ENCODE measurements around the gene SMARCAL1.

Gene SMARCAL1

GRCh38 chr2:216501854-216502253 is 89.6 kb downstream of the SMARCAL1 start:
- H3K79me1 ChIP-seq (ENCODE audit: low read length), result peaks cover 19% of the 10 kb centered on the region
- no peak for DNase-seq
- H2BK15ac ChIP-seq (replicated peaks; ENCODE audit: low read depth), result no peak overlapping the region
- no peak overlapping the region for H3K23ac ChIP-seq (ENCODE audit: low read length)
- no CpG with 5 or more reads among the region's 8 CpGs for WGBS (ENCODE audit: extremely low coverage, insufficient coverage, low lambda C conversion rate)
- H3K36me3 ChIP-seq (ENCODE audit: control insufficient read depth, insufficient read depth, low read length), result peaks cover 19% of the 10 kb centered on the region
- H3K79me2 ChIP-seq (ENCODE audit: control insufficient read depth, insufficient read depth, low read length), result peaks cover 32% of the 10 kb centered on the region
- H3K9ac ChIP-seq (ENCODE audit: low read length), result peak overlapping the region; percentile 50
- H3K56ac ChIP-seq (ENCODE audit: low read length), result peak overlapping the region; percentile 30
- no peak overlapping the region for H3K4me3 ChIP-seq (ENCODE audit: low read length)
- no peak overlapping the region for H3K4ac ChIP-seq (ENCODE audit: low read depth, low read length)
- H3K27me3 ChIP-seq (ENCODE audit: insufficient read depth, low read length, poor library complexity), result no peaks in the 10 kb centered on the region
- H2BK5ac ChIP-seq (ENCODE audit: low read length), result no peak overlapping the region
- H4K5ac ChIP-seq (ENCODE audit: low read length), result no peak overlapping the region
- no peak overlapping the region for H3K27ac ChIP-seq (ENCODE audit: low read depth, low read length)
- no peaks in the 10 kb centered on the region for H3K4me1 ChIP-seq (ENCODE audit: control insufficient read depth, low read depth, low read length)
- no peak overlapping the region for H3K4me2 ChIP-seq (ENCODE audit: low read length)
- H3K18ac ChIP-seq (ENCODE audit: low read length), result no peak overlapping the region
- H2AK5ac ChIP-seq (ENCODE audit: low read length), result no peak overlapping the region
- H2BK120ac ChIP-seq (ENCODE audit: low read depth, low read length), result no peak overlapping the region
- H4K8ac ChIP-seq (ENCODE audit: low read depth, low read length), result no peak overlapping the region

DNA sequence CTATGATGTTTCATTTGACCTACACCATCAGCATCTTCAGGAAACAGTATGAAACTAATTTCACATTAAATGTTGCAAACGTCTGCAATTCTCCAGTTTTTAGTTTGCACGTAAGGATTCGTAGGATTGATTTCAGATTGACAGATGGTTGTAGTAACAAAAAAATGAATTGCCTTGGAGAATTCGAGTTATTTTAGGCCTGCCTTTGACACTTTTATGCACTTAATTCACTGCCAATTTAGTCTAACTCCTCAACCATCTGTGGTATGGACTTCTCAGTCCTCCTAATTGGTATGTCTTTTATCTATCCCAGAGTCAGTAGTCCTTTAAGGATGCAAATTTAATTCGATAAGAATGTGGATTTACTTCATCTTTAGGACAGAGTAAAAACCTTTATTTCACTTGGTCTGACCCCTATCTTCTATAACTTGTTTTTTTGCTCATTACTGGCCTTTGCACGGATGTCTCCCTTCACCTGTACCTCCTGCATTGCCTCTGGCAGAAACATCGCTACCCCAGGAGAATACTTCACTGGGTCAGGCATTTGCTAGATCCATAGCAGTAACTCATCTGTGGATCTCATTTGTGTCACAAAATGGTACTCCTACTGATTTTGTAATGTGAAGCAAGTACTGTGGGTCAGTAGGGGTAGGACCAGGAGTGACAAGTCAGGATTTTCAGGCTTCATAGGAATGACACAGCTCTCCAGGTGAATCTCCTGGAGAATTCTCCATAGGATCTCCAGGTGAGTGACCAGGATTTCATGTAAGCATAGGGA is 90.3 kb downstream of the SMARCAL1 start:
- H3K4ac ChIP-seq (ENCODE audit: low read depth, low read length), result no peak overlapping the region
- peaks cover 19% of the 10 kb centered on the region for H3K36me3 ChIP-seq (ENCODE audit: control insufficient read depth, insufficient read depth, low read length)
- no peak overlapping the region for H2BK5ac ChIP-seq (ENCODE audit: low read length)
- H3K79me1 ChIP-seq (ENCODE audit: low read length), result peaks cover 18% of the 10 kb centered on the region
- no peak overlapping the region for H2AK5ac ChIP-seq (ENCODE audit: low read length)
- H3K9ac ChIP-seq (ENCODE audit: low read length), result peak overlapping the region; percentile 25
- H3K27me3 ChIP-seq (ENCODE audit: insufficient read depth, low read length, poor library complexity), result no peaks in the 10 kb centered on the region
- H3K56ac ChIP-seq (ENCODE audit: low read length), result peak overlapping the region; percentile 54
- no peak overlapping the region for H4K8ac ChIP-seq (ENCODE audit: low read depth, low read length)
- H3K27ac ChIP-seq (ENCODE audit: low read depth, low read length), result no peak overlapping the region
- no peaks in the 10 kb centered on the region for H3K4me1 ChIP-seq (ENCODE audit: control insufficient read depth, low read depth, low read length)
- no CpG with 5 or more reads among the region's 7 CpGs for WGBS (ENCODE audit: extremely low coverage, insufficient coverage, low lambda C conversion rate)
- peak overlapping the region; percentile 25 for H3K4me2 ChIP-seq (ENCODE audit: low read length)
- H2BK120ac ChIP-seq (ENCODE audit: low read depth, low read length), result no peak overlapping the region
- H3K4me3 ChIP-seq (ENCODE audit: low read length), result no peak overlapping the region
- no peak overlapping the region for H3K23ac ChIP-seq (ENCODE audit: low read length)
- H4K5ac ChIP-seq (ENCODE audit: low read length), result no peak overlapping the region
- H2BK15ac ChIP-seq (replicated peaks; ENCODE audit: low read depth), result no peak overlapping the region
- peaks cover 32% of the 10 kb centered on the region for H3K79me2 ChIP-seq (ENCODE audit: control insufficient read depth, insufficient read depth, low read length)
- DNase-seq, result no peak
- H3K18ac ChIP-seq (ENCODE audit: low read length), result no peak overlapping the region

GRCh38 chr2:216503159-216503629 is 90.9 kb downstream of the SMARCAL1 start:
- Histone ChIP-seq H3K18ac (ENCODE audit: low read length) (no peak overlapping the region), H2BK120ac (ENCODE audit: low read depth, low read length) (no peak overlapping the region), H2BK5ac (ENCODE audit: low read length) (no peak overlapping the region), H3K27ac (ENCODE audit: low read depth, low read length) (no peak overlapping the region), H3K23ac (ENCODE audit: low read length) (no peak overlapping the region), H3K9ac (ENCODE audit: low read length) (peak overlapping the region; percentile 25), H3K79me1 (ENCODE audit: low read length) (peaks cover 14% of the 10 kb centered on the region), H4K5ac (ENCODE audit: low read length) (no peak overlapping the region), H2AK5ac (ENCODE audit: low read length) (no peak overlapping the region), H3K79me2 (ENCODE audit: control insufficient read depth, insufficient read depth, low read length) (peaks cover 32% of the 10 kb centered on the region), H3K4me2 (ENCODE audit: low read length) (no peak overlapping the region), H2BK15ac (replicated peaks; ENCODE audit: low read depth) (no peak overlapping the region), H4K8ac (ENCODE audit: low read depth, low read length) (no peak overlapping the region), H3K27me3 (ENCODE audit: insufficient read depth, low read length, poor library complexity) (no peaks in the 10 kb centered on the region), H3K56ac (ENCODE audit: low read length) (peak overlapping the region; percentile 54), H3K4me1 (ENCODE audit: control insufficient read depth, low read depth, low read length) (no peaks in the 10 kb centered on the region), H3K4me3 (ENCODE audit: low read length) (no peak overlapping the region), H3K36me3 (ENCODE audit: control insufficient read depth, insufficient read depth, low read length) (peaks cover 19% of the 10 kb centered on the region), H3K4ac (ENCODE audit: low read depth, low read length) (no peak overlapping the region)
- WGBS (ENCODE audit: extremely low coverage, insufficient coverage, low lambda C conversion rate), result no CpG with 5 or more reads among the region's 6 CpGs
- DNase-seq, result no peak

DNA sequence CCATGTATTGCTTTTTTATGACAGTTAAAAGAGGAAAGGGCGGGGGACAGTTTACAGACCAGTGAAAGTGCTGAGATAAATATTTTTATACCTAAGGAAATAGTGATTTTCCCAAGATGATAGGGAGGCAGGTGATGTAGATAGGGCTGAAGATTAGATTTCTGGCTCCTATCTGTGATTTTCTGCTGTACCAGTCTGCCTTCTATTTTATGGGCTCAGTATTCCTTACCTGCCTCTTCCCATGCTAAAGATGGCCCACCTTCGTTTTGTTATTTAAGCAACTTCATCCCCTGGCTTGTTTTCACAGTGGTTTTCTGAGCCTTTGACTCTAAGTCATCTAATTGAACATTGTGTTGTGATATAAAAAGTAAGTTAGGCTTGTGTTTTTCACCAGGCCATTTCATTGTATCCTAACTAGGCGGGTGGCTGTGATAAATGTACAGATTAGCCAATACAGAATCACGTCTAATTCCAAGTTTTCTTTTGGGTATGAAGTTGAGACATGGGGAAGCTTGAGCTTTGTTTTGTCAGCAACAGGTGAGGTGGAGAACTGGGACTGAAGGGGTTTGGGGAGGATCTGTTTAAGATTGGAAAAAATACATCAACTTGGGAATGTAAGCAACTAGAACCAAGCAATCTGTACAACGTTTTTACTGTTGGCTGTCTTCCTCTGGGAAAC is 91.6 kb downstream of the SMARCAL1 start:
- DNase-seq, result no peak
- no peak overlapping the region for H2BK120ac ChIP-seq (ENCODE audit: low read depth, low read length)
- no CpG with 5 or more reads among the region's 5 CpGs for WGBS (ENCODE audit: extremely low coverage, insufficient coverage, low lambda C conversion rate)
- no peak overlapping the region for H3K4me2 ChIP-seq (ENCODE audit: low read length)
- no peak overlapping the region for H2BK15ac ChIP-seq (replicated peaks; ENCODE audit: low read depth)
- H3K4me1 ChIP-seq (ENCODE audit: control insufficient read depth, low read depth, low read length), result no peaks in the 10 kb centered on the region
- no peaks in the 10 kb centered on the region for H3K27me3 ChIP-seq (ENCODE audit: insufficient read depth, low read length, poor library complexity)
- H3K79me2 ChIP-seq (ENCODE audit: control insufficient read depth, insufficient read depth, low read length), result peaks cover 31% of the 10 kb centered on the region
- no peak overlapping the region for H4K8ac ChIP-seq (ENCODE audit: low read depth, low read length)
- H3K56ac ChIP-seq (ENCODE audit: low read length), result no peak overlapping the region
- H2AK5ac ChIP-seq (ENCODE audit: low read length), result no peak overlapping the region
- H4K5ac ChIP-seq (ENCODE audit: low read length), result no peak overlapping the region
- H3K9ac ChIP-seq (ENCODE audit: low read length), result no peak overlapping the region
- no peak overlapping the region for H3K27ac ChIP-seq (ENCODE audit: low read depth, low read length)
- H3K4me3 ChIP-seq (ENCODE audit: low read length), result no peak overlapping the region
- no peak overlapping the region for H3K4ac ChIP-seq (ENCODE audit: low read depth, low read length)
- H3K23ac ChIP-seq (ENCODE audit: low read length), result no peak overlapping the region
- H3K79me1 ChIP-seq (ENCODE audit: low read length), result peaks cover 14% of the 10 kb centered on the region
- H3K36me3 ChIP-seq (ENCODE audit: control insufficient read depth, insufficient read depth, low read length), result peaks cover 19% of the 10 kb centered on the region
- no peak overlapping the region for H2BK5ac ChIP-seq (ENCODE audit: low read length)
- H3K18ac ChIP-seq (ENCODE audit: low read length), result no peak overlapping the region

DNA sequence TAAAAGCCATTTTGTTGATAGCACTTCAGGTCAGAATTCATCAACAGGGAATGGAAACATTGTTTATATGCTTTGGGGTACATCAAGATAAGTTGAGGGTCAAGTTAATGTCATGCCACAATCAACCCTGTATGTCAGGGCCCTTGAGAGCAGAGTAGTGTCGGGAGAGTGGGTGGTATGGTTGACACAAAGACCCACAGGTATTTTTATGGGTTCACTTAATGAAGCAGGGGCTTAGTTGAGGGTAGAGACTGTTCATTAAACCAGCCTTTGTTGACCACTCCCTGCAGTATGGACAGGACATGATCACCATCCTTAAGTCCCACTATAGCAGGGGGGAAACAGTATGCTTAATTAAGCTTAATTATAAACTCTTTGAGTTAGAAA is 92.1 kb downstream of the SMARCAL1 start:
- Histone ChIP-seq H3K79me1 (ENCODE audit: low read length) (peaks cover 14% of the 10 kb centered on the region), H3K4ac (ENCODE audit: low read depth, low read length) (no peak overlapping the region), H3K27me3 (ENCODE audit: insufficient read depth, low read length, poor library complexity) (no peaks in the 10 kb centered on the region), H3K79me2 (ENCODE audit: control insufficient read depth, insufficient read depth, low read length) (peaks cover 25% of the 10 kb centered on the region), H3K36me3 (ENCODE audit: control insufficient read depth, insufficient read depth, low read length) (peaks cover 19% of the 10 kb centered on the region), H3K23ac (ENCODE audit: low read length) (no peak overlapping the region), H4K8ac (ENCODE audit: low read depth, low read length) (no peak overlapping the region), H2BK15ac (replicated peaks; ENCODE audit: low read depth) (no peak overlapping the region), H2AK5ac (ENCODE audit: low read length) (no peak overlapping the region), H3K4me1 (ENCODE audit: control insufficient read depth, low read depth, low read length) (no peaks in the 10 kb centered on the region), H3K56ac (ENCODE audit: low read length) (no peak overlapping the region), H4K5ac (ENCODE audit: low read length) (no peak overlapping the region), H3K18ac (ENCODE audit: low read length) (no peak overlapping the region), H3K4me3 (ENCODE audit: low read length) (no peak overlapping the region), H3K4me2 (ENCODE audit: low read length) (no peak overlapping the region), H3K27ac (ENCODE audit: low read depth, low read length) (no peak overlapping the region), H3K9ac (ENCODE audit: low read length) (no peak overlapping the region), H2BK120ac (ENCODE audit: low read depth, low read length) (no peak overlapping the region), H2BK5ac (ENCODE audit: low read length) (no peak overlapping the region)
- DNase-seq, result no peak
- WGBS (ENCODE audit: extremely low coverage, insufficient coverage, low lambda C conversion rate), result no CpG with 5 or more reads among the region's 1 CpG
